Small intestine (tissue), 7 donors: ENCODE data around the gene UTS2B. TPM values are rescaled to one million over a fixed set of nuclear protein-coding genes. Genes with fewer than 3 reads are reported as not detected.

ENCODE experiments used
- DNase-seq, 2 donors: peaks; one replicate each; pipeline versions ENCODE4 v3.0.0 to v3.0.0-alpha.2; 2013
- FAIRE-seq: peaks from 2 replicates; lab custom pipeline; 2012; peaks lifted over from hg19 to GRCh38; lab: Jason Lieb, UNC
- H3K27ac ChIP-seq, 3 donors: one replicate each; pipeline ENCODE4 v1.5.1; 2013; ENCODE audit warnings: low read length in 2 of 3, mild to moderate bottlenecking in 2 of 3, control low read depth in 1 of 3, inconsistent platforms in 1 of 3, low read depth in 1 of 3, moderate library complexity in 1 of 3
- H3K27me3 ChIP-seq, 3 donors: one replicate each; pipeline ENCODE4 v1.6.1; 2013; ENCODE audit warnings: low read length in 3 of 3, inconsistent platforms in 1 of 3; ENCODE audit not compliant: control insufficient read depth in 3 of 3, insufficient read depth in 3 of 3
- H3K36me3 ChIP-seq, 3 donors: one replicate each; pipeline ENCODE4 v1.6.1; 2013; ENCODE audit warnings: low read length in 3 of 3, inconsistent platforms in 1 of 3, low read depth in 1 of 3, mild to moderate bottlenecking in 1 of 3, moderate library complexity in 1 of 3; ENCODE audit not compliant: control insufficient read depth in 3 of 3, insufficient read depth in 2 of 3
- H3K4me1 ChIP-seq, 3 donors: one replicate each; pipeline ENCODE4 v1.6.1; 2013; ENCODE audit warnings: low read length in 2 of 3, inconsistent platforms in 1 of 3, low read depth in 1 of 3, mild to moderate bottlenecking in 1 of 3, moderate library complexity in 1 of 3; ENCODE audit not compliant: control insufficient read depth in 3 of 3, insufficient read depth in 2 of 3
- H3K4me3 ChIP-seq, 3 donors: one replicate each; pipeline ENCODE4 v1.5.1; 2013; ENCODE audit warnings: low read length in 3 of 3, control low read depth in 1 of 3, inconsistent platforms in 1 of 3, low read depth in 1 of 3, mild to moderate bottlenecking in 1 of 3, moderate library complexity in 1 of 3
- H3K9me3 ChIP-seq, 2 donors: one replicate each; pipeline ENCODE4 v1.6.1; 2013; ENCODE audit warnings: low read depth in 1 of 2, low read length in 1 of 2; ENCODE audit not compliant: control insufficient read depth in 2 of 2, insufficient read depth in 1 of 2
- WGBS, 3 donors: extraction: QIAGEN DNeasy Blood & Tissue Kit; methylation state at CpG; one replicate each; pipeline ENCODE4 v1.1.7; 2013; 5-methylcytosine and 5-hydroxymethylcytosine counted together
- polyA plus RNA-seq, 4 donors: library from polyadenylated mRNA; stranded (reverse) in 3 of 4; unstranded in 1 of 4; fragments of 200-250 nt in 3 of 4; fragments of 120-200 nt in 1 of 4; gene quantifications; one replicate each; pipeline versions ENCODE4 v1.2.1 to v1.2.3, GENCODE V29; 2013
- donor health status: healthy with polysubstance abuse.
- donor health status: control.
- donor health status: control.
- donor health status: Bipolar disorder and iron deficiency.
- donor health status: healthy.

UTS2B gene
- polyA plus RNA-seq, 4 donors, result 0.09 to 0.22 TPM; not detected in 2

DNA sequence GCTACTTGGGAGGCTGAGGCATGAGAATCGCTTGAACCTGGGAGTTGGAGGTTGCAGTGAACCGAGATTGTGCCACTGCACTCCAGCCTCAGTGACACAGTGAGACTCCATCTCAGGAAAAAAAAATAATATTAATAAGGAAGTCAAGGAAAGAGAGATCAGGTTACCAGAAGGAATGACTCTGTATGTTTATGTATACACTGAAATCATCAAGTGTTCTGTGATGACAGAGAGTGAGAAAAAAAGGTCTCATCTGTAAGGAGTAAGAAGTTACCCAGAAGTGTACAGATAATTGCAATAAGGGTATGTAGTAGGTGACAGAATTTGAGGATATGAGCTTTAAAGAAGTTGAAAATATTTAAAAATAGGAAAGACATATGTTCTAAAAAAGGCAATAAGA lies 5.4 kb downstream of the UTS2B start:
- Histone ChIP-seq H3K36me3 (no peaks in the 10 kb centered on the region), H3K9me3 (no peaks in the 10 kb centered on the region), H3K27me3 (no peaks in the 10 kb centered on the region), H3K4me1 (peaks cover 0 to 4% (median 0%) of the 10 kb centered on the region in 3 donors), H3K27ac (no peak overlapping the region), H3K4me3 (no peak overlapping the region)
- no peak for DNase-seq
- WGBS, 3 donors, result 91 to 95% (median 93%) methylated on average over 2 of the region's 2 CpGs
- FAIRE-seq, result no peak

DNA sequence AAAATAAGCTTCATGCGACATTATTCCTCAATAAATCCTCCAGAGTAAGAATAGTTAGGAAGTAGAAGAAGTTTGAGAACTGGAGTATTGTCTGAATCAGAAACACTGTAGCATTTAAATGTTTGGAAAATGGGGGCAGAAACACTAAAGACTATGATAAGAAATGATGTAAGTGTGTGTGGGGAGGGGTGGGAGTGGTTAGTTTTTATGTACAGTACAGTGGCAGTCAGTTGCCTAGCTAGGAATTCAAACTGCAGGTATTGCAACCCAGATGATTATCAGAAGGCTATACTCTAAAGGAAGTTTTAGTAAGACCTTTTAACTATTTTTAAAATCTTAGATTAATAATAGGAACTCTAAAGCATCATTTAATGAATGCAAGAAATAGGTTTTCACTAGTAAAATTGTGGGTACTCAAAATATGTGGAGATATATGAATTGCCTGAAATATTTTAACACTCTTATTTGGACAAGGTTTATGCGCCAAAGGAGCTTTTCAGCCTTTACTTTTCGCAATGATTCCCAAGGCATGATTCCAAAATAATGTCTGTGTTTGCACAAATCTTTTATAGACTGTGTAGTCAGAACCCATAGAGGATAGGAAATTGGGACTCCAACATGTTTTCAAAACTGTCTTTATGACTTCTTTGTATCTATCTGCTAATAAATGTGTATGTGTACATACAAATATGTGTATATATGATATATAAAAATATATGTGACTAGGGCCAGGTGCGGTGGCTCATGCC lies 9.1 kb downstream of the UTS2B start:
- Histone ChIP-seq H3K4me3 (no peak overlapping the region), H3K9me3 (no peaks in the 10 kb centered on the region), H3K36me3 (no peaks in the 10 kb centered on the region), H3K27ac (no peak overlapping the region), H3K27me3 (no peaks in the 10 kb centered on the region), H3K4me1 (no peaks in the 10 kb centered on the region)
- FAIRE-seq, result no peak
- 89 to 97% (median 96%) methylated on average over 4 of the region's 4 CpGs for WGBS, 3 donors
- no peak for DNase-seq

DNA sequence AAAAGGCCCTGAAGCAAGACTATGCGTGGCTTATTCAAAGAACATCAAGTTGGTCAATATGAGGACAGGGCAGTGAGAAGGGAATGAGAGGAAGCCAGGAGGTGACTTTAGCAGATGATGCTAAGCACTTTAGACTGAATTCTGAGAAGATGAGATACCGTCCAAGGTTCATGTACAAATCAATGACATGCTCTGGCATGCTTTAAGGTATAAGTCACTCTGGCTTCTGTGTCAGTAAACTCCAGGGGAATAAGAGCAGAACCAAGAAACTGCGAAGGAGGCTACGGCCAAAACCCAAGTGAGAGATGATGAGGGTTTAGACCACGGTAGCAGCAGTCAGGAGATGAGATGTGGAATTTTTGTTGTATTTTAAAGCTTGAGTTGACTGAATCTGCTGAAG lies 10.0 kb downstream of the UTS2B start:
- DNase-seq, result no peak
- 82 to 92% (median 86%) methylated on average over 5 of the region's 5 CpGs for WGBS, 3 donors
- H3K27ac ChIP-seq, result no peak overlapping the region
- H3K4me1 ChIP-seq, result no peaks in the 10 kb centered on the region
- no peaks in the 10 kb centered on the region for H3K36me3 ChIP-seq
- H3K4me3 ChIP-seq, result no peak overlapping the region
- FAIRE-seq, result no peak
- H3K27me3 ChIP-seq, result no peaks in the 10 kb centered on the region
- H3K9me3 ChIP-seq, result no peaks in the 10 kb centered on the region

GRCh38 chr3:191316876-191317603 lies 13.3 kb downstream of the UTS2B start:
- Histone ChIP-seq H3K36me3 (no peaks in the 10 kb centered on the region), H3K27me3 (no peaks in the 10 kb centered on the region), H3K27ac (no peak overlapping the region), H3K9me3 (no peaks in the 10 kb centered on the region), H3K4me3 (no peak overlapping the region), H3K4me1 (peaks cover 0 to 12% (median 0%) of the 10 kb centered on the region in 3 donors)
- FAIRE-seq (no peak), DNase-seq (no peak)
- 95 to 97% (median 96%) methylated on average over 35 to 40 of the region's 40 CpGs for WGBS, 3 donors

DNA sequence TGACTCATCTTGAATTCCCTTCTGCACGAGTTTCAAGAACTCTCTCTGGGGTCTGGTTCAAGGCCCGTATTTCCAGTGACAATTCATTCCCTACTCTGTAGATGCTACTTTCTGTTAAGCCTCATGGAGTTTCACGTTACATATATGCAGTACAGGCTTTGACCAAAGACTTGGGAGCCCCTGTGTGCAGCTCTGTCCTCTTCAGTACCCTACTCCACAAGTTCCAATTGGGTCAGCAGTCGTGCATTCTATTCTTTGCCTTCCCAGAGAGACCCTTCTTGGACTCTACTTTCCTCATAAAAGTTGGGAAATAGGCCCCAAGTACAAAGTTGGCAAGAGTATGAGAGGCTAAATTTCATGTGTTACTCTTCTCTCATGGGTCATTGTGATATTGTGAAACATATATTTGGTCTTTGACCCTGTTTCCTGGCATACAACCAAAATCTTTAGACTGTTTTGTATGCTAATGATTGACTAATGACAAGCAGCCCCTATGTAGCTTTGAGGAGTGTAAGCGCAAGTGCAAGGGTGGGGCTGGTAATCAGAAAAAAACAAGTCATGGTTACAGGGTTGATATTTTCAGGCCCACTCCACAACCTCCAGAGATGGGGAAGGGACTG lies 16.1 kb downstream of the UTS2B start:
- Histone ChIP-seq H3K27ac (peak overlapping the region in 1 of 3 donors; percentile 34), H3K9me3 (no peaks in the 10 kb centered on the region), H3K36me3 (no peaks in the 10 kb centered on the region), H3K4me1 (peaks cover 0 to 12% (median 0%) of the 10 kb centered on the region in 3 donors), H3K27me3 (no peaks in the 10 kb centered on the region), H3K4me3 (no peak overlapping the region)
- WGBS, 3 donors, result 61 to 68% (median 67%) methylated on average over 5 of the region's 5 CpGs
- DNase-seq (peak; percentile 74 to 88), FAIRE-seq (no peak)

DNA sequence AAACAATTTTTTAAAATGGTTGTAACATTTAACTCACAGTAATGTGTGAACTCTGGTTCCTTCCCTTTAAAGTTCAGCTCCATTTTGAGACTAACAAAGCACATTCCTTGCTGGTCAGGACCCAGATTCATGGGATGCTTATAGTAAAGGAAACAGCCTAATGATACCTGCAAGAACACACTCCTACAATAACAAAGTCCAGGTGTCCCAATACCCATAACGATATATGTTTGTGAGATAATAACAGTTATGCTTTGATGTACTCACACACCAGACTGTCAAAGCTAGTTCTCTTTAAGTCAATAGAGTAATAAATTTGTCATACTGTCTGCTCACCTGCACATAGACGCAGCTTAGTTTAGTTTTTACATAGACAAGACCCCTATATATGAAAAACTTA lies 17.0 kb downstream of the UTS2B start:
- no peaks in the 10 kb centered on the region for H3K9me3 ChIP-seq
- WGBS, 3 donors, result 48 to 76% (median 53%) methylated on average over 2 of the region's 2 CpGs

GRCh38 chr3:191307341-191307740 lies 23.0 kb downstream of the UTS2B start:
- 76 to 80% (median 78%) methylated on average over 4 of the region's 4 CpGs for WGBS, 3 donors
- H3K9me3 ChIP-seq, result no peaks in the 10 kb centered on the region
- H3K36me3 ChIP-seq, result no peaks in the 10 kb centered on the region
- H3K4me1 ChIP-seq, result peaks cover 0 to 1% (median 0%) of the 10 kb centered on the region in 3 donors
- H3K4me3 ChIP-seq, result no peak overlapping the region
- H3K27ac ChIP-seq, result no peak overlapping the region
- no peak for DNase-seq
- H3K27me3 ChIP-seq, result no peaks in the 10 kb centered on the region
- FAIRE-seq, result no peak

More for the DNA sequence above, 17.0 kb downstream of the UTS2B start:
- Histone ChIP-seq H3K27ac (peak overlapping the region in 1 of 3 donors; percentile 34), H3K4me3 (no peak overlapping the region), H3K4me1 (peaks cover 0 to 12% (median 0%) of the 10 kb centered on the region in 3 donors), H3K36me3 (no peaks in the 10 kb centered on the region), H3K27me3 (no peaks in the 10 kb centered on the region)
- DNase-seq (peak; percentile 34 to 68), FAIRE-seq (no peak)

DNA sequence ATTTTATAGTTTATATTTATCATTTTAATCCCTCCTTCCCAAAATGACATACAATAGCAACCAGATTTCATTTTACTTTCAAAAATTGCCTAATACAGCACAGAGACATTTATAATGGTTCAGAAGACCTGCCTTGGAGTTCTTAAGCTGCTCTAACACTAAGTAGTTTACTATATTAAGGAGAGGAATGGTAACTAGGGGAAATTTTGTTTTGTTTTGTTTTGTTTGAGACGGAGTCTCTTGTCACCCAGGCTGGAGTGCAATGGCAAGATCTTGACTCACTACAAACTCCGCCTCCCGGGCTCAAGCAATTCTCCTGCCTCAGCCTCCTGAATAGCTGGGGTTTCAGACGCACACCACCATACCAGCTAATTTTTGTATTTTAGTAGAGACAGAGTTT lies 23.9 kb downstream of the UTS2B start:
- DNase-seq (no peak), FAIRE-seq (no peak)
- peaks cover 0 to 5% (median 0%) of the 10 kb centered on the region in 3 donors for H3K4me1 ChIP-seq
- H3K27me3 ChIP-seq, result no peaks in the 10 kb centered on the region
- H3K36me3 ChIP-seq, result no peaks in the 10 kb centered on the region
- H3K9me3 ChIP-seq, result no peaks in the 10 kb centered on the region
- H3K27ac ChIP-seq, result no peak overlapping the region
- WGBS, 3 donors, result 87 to 96% (median 87%) methylated on average over 4 of the region's 4 CpGs
- no peak overlapping the region for H3K4me3 ChIP-seq
